ENCODE results near the gene ARL2. TPM values are rescaled to one million over a fixed set of nuclear protein-coding genes. Genes with fewer than 3 reads are reported as not detected.

ARL2 gene
- polyA plus RNA-seq, 1 donor (not counting 4 experiments of a cell fraction or from before 2014, with no cell fraction given): 77.8 TPM

GRCh38 chr11:64971421-64972233 is 42.3 kb upstream of the ARL2 start, which contains the start of gene MAJIN:
Gene MAJIN (minus strand): TSS chr11:64972108. CDS start chr11:64959405, 12,703 bp downstream.
- H3K4me3 ChIP-seq (ENCODE audit: control insufficient read depth in 2 of 3, extremely low read depth in 1 of 3, insufficient read depth in 2 of 3, low read depth in 1 of 3, low read length in 3 of 3): no peak within 1 kb of the TSS
- peak within 1 kb of the TSS; percentile 54 for H3K27ac ChIP-seq (ENCODE audit: control insufficient read depth, insufficient read depth, low read length)
- no peak within 1 kb of the TSS for H3K9ac ChIP-seq (ENCODE audit: control insufficient read depth, extremely low read depth, insufficient read depth, low read length)
- FAIRE-seq: no peak
- no peaks in the 10 kb centered on the region for H3K36me3 ChIP-seq (ENCODE audit: control insufficient read depth in 2 of 2, extremely low read depth in 1 of 2, insufficient read depth in 2 of 2, low read length in 2 of 2)
- TF ChIP-seq EZH2 (IDR thresholded peaks at IDR 0.05; ENCODE audit: low read length) (no peak), CTCF (optimal IDR thresholded peaks at IDR 0.05 in 1 of 3, IDR thresholded peaks at IDR 0.05 in 1 of 3, conservative IDR thresholded peaks at IDR 0.05 in 1 of 3; ENCODE audit: extremely low read depth in 1 of 3, insufficient read depth in 2 of 3, low read length in 3 of 3) (no peak)
- no peaks in the 10 kb centered on the region for H3K9me1 ChIP-seq (ENCODE audit: control insufficient read depth, extremely low read depth, insufficient read depth, low read length)
- peak within 1 kb of the TSS; percentile 6 for H2AFZ ChIP-seq (ENCODE audit: control insufficient read depth, low read length)
- no peaks in the 10 kb centered on the region for H4K20me1 ChIP-seq (ENCODE audit: control insufficient read depth, extremely low read depth, insufficient read depth, low read length)
- dilution Hi-C loops (cut with MboI; ENCODE audit: extremely low pct_ligation_motif_present, low sequenced_read_pairs): no loop called here
- H3K27me3 ChIP-seq (ENCODE audit: control insufficient read depth, extremely low read depth, insufficient read depth, low read length): no peaks in the 10 kb centered on the region
- H3K79me2 ChIP-seq (ENCODE audit: control insufficient read depth, insufficient read depth, low read length): no peaks in the 10 kb centered on the region
- no peaks in the 10 kb centered on the region for H3K9me3 ChIP-seq (ENCODE audit: control insufficient read depth, low read depth, low read length)
- H3K4me2 ChIP-seq (ENCODE audit: control insufficient read depth, extremely low read depth, insufficient read depth, low read depth, low read length): no peak within 1 kb of the TSS
- H3K4me1 ChIP-seq (ENCODE audit: control insufficient read depth, extremely low read depth, insufficient read depth, low read length): peaks cover 22% of the 10 kb centered on the region
- no peak for DNase-seq (ENCODE audit: low read depth, low spot score)

- H3K4me1 ChIP-seq (ENCODE audit: control insufficient read depth, extremely low read depth, insufficient read depth, low read length): peaks cover 16% of the 10 kb centered on the region
- no peaks in the 10 kb centered on the region for H4K20me1 ChIP-seq (ENCODE audit: control insufficient read depth, extremely low read depth, insufficient read depth, low read length)
- no peak for DNase-seq (ENCODE audit: low read depth, low spot score)
- no peaks in the 10 kb centered on the region for H3K9me3 ChIP-seq (ENCODE audit: control insufficient read depth, low read depth, low read length)
- no peak overlapping the region for H3K9ac ChIP-seq (ENCODE audit: control insufficient read depth, extremely low read depth, insufficient read depth, low read length)
- no peak for FAIRE-seq
- H3K27me3 ChIP-seq (ENCODE audit: control insufficient read depth, extremely low read depth, insufficient read depth, low read length): no peaks in the 10 kb centered on the region
- no peak for TF ChIP-seq EZH2 (IDR thresholded peaks at IDR 0.05; ENCODE audit: low read length)
- TF ChIP-seq CTCF (optimal IDR thresholded peaks at IDR 0.05 in 1 of 3, IDR thresholded peaks at IDR 0.05 in 1 of 3, conservative IDR thresholded peaks at IDR 0.05 in 1 of 3; ENCODE audit: extremely low read depth in 1 of 3, insufficient read depth in 2 of 3, low read length in 3 of 3): no peak
- no peaks in the 10 kb centered on the region for H3K9me1 ChIP-seq (ENCODE audit: control insufficient read depth, extremely low read depth, insufficient read depth, low read length)
- H3K27ac ChIP-seq (ENCODE audit: control insufficient read depth, insufficient read depth, low read length): no peak overlapping the region
- no peak overlapping the region for H3K4me2 ChIP-seq (ENCODE audit: control insufficient read depth, extremely low read depth, insufficient read depth, low read depth, low read length)
- H3K36me3 ChIP-seq (ENCODE audit: control insufficient read depth in 2 of 2, extremely low read depth in 1 of 2, insufficient read depth in 2 of 2, low read length in 2 of 2): no peaks in the 10 kb centered on the region
- no peak overlapping the region for H2AFZ ChIP-seq (ENCODE audit: control insufficient read depth, low read length)
- no peak overlapping the region for H3K4me3 ChIP-seq (ENCODE audit: control insufficient read depth in 2 of 3, extremely low read depth in 1 of 3, insufficient read depth in 2 of 3, low read depth in 1 of 3, low read length in 3 of 3)
- no peaks in the 10 kb centered on the region for H3K79me2 ChIP-seq (ENCODE audit: control insufficient read depth, insufficient read depth, low read length)
- dilution Hi-C loops (cut with MboI; ENCODE audit: extremely low pct_ligation_motif_present, low sequenced_read_pairs): no loop called here
Observed at GRCh38 chr11:64974124-64974523, 39.8 kb upstream of the ARL2 start.
